ENCODE results near the gene MYO10.

MYO10 gene

DNA sequence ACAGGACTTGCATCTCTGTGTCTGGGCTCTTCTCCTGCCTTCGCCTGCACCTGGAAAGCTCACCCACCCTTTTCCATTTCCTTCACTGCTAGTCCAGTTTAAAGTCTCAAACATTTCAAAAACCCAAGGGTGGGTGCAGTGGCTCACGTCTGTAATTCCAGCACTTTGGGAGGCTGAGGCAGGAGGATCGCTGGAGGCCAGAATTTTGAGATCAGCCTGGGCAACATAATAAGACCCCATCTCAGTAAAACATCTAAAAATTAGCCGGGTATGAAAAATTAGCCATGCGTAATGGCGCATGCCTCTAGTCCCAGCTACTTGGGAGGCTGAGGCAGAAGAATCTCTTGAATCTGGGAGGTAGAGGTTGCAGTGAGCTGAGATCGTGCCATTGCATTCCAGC, 179.4 kb downstream of the MYO10 start:
- no peak overlapping the region for H3K4me3 ChIP-seq (ENCODE audit: low read depth, low read length)
- TF ChIP-seq, protein P1, sequence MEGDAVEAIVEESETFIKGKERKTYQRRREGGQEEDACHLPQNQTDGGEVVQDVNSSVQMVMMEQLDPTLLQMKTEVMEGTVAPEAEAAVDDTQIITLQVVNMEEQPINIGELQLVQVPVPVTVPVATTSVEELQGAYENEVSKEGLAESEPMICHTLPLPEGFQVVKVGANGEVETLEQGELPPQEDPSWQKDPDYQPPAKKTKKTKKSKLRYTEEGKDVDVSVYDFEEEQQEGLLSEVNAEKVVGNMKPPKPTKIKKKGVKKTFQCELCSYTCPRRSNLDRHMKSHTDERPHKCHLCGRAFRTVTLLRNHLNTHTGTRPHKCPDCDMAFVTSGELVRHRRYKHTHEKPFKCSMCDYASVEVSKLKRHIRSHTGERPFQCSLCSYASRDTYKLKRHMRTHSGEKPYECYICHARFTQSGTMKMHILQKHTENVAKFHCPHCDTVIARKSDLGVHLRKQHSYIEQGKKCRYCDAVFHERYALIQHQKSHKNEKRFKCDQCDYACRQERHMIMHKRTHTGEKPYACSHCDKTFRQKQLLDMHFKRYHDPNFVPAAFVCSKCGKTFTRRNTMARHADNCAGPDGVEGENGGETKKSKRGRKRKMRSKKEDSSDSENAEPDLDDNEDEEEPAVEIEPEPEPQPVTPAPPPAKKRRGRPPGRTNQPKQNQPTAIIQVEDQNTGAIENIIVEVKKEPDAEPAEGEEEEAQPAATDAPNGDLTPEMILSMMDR (IDR thresholded peaks at IDR 0.05; ENCODE audit: low read depth, low read length), result no peak
- DNase-seq (ENCODE audit: low read depth, low spot score), result no peak
- in situ Hi-C loops (cut with HindIII; ENCODE audit: low sequenced_read_pairs), result no loop called here

DNA sequence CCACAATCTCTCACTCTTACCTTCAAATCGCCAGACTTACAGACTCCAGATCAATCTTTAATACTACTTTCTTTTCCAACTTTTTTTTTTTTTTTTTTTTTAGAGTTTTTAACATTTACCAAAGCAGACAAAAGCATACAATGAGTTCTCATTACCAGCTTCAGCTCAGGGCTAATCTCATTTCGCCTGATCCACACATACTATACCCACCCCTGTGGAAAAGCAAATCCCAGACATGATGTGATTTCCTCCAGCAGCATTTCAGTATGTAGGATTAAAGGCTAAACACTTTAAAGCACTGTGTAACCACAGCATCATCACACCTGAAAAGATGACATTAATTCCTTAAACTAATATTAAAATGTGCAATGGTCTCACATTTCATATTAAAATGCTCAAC, 180.4 kb downstream of the MYO10 start:
- TF ChIP-seq, protein P1 (IDR thresholded peaks at IDR 0.05; ENCODE audit: low read depth, low read length), result no peak
- no peak overlapping the region for H3K4me3 ChIP-seq (ENCODE audit: low read depth, low read length)
- in situ Hi-C loops (cut with HindIII; ENCODE audit: low sequenced_read_pairs), result no loop called here
- no peak for DNase-seq (ENCODE audit: low read depth, low spot score)

DNA sequence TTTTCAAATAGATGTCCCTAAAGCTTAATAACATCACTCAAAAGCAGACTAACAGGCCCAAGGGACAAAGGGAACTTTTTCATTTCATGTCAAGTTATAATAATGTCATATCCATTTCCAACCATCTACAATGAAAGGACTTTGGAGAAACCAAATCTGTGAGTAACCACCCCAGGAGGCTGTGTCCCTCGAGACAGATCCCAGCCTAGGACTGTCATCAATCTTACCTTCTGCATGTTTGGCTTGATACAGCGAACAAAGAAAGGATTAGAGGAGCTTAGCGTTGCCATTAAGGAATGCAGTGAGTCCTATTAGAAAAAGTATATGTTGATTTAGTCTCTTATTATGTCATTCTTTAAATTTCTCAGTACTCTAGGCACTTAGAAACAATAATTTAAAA, 181.5 kb downstream of the MYO10 start:
- no peak overlapping the region for H3K4me3 ChIP-seq (ENCODE audit: low read depth, low read length)
- in situ Hi-C loops (cut with HindIII; ENCODE audit: low sequenced_read_pairs), result no loop called here
- DNase-seq (ENCODE audit: low read depth, low spot score), result no peak
- TF ChIP-seq, protein P1 (IDR thresholded peaks at IDR 0.05; ENCODE audit: low read depth, low read length), result no peak

DNA sequence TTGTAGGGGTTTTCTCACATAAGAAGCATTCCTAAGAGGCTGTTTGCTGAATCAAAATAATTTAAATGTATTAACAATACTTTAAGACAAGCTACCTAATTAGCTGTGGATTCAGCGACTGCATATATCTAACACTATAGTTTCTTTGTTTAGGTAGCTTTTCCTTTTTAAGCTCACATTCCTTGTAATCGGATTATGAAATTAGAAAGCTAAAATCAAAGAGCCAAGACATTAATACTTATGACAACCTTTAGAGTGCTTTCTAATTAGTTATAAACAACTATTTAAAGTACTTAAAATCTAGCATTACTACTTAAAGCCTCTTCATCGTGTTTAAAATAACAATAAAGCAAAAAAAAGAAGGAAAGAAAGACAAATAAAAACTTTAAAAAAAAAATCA, 182.0 kb downstream of the MYO10 start:
- TF ChIP-seq, protein P1 (IDR thresholded peaks at IDR 0.05; ENCODE audit: low read depth, low read length), result no peak
- DNase-seq (ENCODE audit: low read depth, low spot score), result no peak
- in situ Hi-C loops (cut with HindIII; ENCODE audit: low sequenced_read_pairs), result no loop called here
- H3K4me3 ChIP-seq (ENCODE audit: low read depth, low read length), result no peak overlapping the region

DNA sequence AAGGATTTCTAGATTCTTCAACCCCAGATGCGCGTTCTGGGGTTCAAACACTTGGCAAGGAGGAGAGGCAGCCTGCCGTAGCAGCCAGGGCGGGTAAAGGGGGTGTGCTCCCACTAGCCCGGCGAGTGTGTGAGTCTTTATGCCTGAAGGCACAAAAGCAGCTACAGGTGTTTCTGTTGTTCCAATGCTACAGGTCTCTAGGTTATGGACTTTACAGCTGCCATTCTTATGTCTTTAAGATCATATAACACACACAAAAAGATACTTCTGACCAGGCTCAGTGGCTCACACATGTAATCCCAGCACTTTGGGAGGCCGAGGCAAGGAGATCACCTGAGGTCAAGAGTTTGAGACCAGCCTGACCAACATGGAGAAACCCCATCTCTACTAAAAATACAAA, 185.6 kb downstream of the MYO10 start:
- H3K4me3 ChIP-seq (ENCODE audit: low read depth, low read length), result no peak overlapping the region
- in situ Hi-C loops (cut with HindIII; ENCODE audit: low sequenced_read_pairs), result no loop called here
- TF ChIP-seq, protein P1 (IDR thresholded peaks at IDR 0.05; ENCODE audit: low read depth, low read length), result no peak
- no peak for DNase-seq (ENCODE audit: low read depth, low spot score)

DNA sequence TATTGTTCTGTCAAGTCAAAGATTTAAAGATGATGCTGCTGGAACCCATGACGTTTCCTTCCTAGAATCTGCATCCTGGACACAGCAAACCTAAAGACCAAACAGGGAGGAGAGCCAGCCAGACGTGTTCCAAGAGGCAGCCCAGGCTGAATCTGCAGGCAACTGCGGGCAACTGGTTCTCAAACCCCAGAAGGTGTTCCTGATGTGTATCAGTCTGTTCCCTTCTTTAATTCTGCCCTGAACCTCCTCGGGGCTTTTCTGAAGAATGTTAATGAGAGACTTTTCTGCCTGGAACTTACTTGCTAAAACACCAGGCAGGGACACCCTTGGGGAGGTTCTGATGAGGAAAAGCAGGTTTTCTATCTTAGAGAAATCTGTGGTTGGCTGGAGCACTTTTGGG, 186.5 kb downstream of the MYO10 start:
- TF ChIP-seq, protein P1 (IDR thresholded peaks at IDR 0.05; ENCODE audit: low read depth, low read length), result no peak
- in situ Hi-C loops (cut with HindIII; ENCODE audit: low sequenced_read_pairs), result no loop called here
- no peak for DNase-seq (ENCODE audit: low read depth, low spot score)
- no peak overlapping the region for H3K4me3 ChIP-seq (ENCODE audit: low read depth, low read length)
